Activated T-helper 2 cell treated with anti-CD3 and anti-CD28 coated beads, Interferon-gamma antibody, Interleukin-2, Interleukin-4, amounts not matched to agents 10 μg/mL and 5 μg/mL and 100 μg/mL, durations not matched to agents 14 hours and 24 hours and 36 hours (primary cell): Measurements from ENCODE around the gene GIGYF2. TPM values are rescaled to one million over a fixed set of nuclear protein-coding genes. Genes with fewer than 3 reads are reported as not detected.
A peak's percentile ranks its signal among the peaks of the same experiment; 100 is the strongest.

ENCODE experiments used
- DNase-seq: peaks from one replicate; pipeline ENCODE4 v3.0.0; 2021; ENCODE audit warnings: low spot score
- H3K27ac Mint-ChIP-seq: one replicate; pipeline ENCODE4 v1.8.0; 2021; ENCODE audit warnings: mixed read lengths
- H3K27me3 Mint-ChIP-seq: one replicate; pipeline ENCODE4 v1.8.0; 2021; ENCODE audit warnings: low read depth, mixed read lengths
- H3K36me3 Mint-ChIP-seq: one replicate; pipeline ENCODE4 v1.8.0; 2021; ENCODE audit warnings: low read depth, mixed read lengths
- H3K4me1 Mint-ChIP-seq: one replicate; pipeline ENCODE4 v1.8.0; 2021; ENCODE audit warnings: low read depth, mixed read lengths
- H3K4me3 Mint-ChIP-seq: one replicate; pipeline ENCODE4 v1.8.0; 2021; ENCODE audit warnings: low read depth, mild to moderate bottlenecking, moderate library complexity, mixed read lengths
- H3K9me3 Mint-ChIP-seq: one replicate; pipeline ENCODE4 v1.8.0; 2021; ENCODE audit warnings: mixed read lengths
- intact Hi-C: fragments of 100-400 bp; cut with micrococcal nuclease; formaldehyde crosslinking; loops from one replicate; pipeline ENCODE4 v1.15.1; 2023
- total RNA-seq: library from RNA; stranded (reverse); gene quantifications from 2 replicates; pipeline ENCODE4 v1.2.3, GENCODE V29; 2022

Gene GIGYF2, protein sequence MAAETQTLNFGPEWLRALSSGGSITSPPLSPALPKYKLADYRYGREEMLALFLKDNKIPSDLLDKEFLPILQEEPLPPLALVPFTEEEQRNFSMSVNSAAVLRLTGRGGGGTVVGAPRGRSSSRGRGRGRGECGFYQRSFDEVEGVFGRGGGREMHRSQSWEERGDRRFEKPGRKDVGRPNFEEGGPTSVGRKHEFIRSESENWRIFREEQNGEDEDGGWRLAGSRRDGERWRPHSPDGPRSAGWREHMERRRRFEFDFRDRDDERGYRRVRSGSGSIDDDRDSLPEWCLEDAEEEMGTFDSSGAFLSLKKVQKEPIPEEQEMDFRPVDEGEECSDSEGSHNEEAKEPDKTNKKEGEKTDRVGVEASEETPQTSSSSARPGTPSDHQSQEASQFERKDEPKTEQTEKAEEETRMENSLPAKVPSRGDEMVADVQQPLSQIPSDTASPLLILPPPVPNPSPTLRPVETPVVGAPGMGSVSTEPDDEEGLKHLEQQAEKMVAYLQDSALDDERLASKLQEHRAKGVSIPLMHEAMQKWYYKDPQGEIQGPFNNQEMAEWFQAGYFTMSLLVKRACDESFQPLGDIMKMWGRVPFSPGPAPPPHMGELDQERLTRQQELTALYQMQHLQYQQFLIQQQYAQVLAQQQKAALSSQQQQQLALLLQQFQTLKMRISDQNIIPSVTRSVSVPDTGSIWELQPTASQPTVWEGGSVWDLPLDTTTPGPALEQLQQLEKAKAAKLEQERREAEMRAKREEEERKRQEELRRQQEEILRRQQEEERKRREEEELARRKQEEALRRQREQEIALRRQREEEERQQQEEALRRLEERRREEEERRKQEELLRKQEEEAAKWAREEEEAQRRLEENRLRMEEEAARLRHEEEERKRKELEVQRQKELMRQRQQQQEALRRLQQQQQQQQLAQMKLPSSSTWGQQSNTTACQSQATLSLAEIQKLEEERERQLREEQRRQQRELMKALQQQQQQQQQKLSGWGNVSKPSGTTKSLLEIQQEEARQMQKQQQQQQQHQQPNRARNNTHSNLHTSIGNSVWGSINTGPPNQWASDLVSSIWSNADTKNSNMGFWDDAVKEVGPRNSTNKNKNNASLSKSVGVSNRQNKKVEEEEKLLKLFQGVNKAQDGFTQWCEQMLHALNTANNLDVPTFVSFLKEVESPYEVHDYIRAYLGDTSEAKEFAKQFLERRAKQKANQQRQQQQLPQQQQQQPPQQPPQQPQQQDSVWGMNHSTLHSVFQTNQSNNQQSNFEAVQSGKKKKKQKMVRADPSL (N-terminal part only)
- total RNA-seq = 63.7 and 64.7 TPM in 2 replicates

DNA sequence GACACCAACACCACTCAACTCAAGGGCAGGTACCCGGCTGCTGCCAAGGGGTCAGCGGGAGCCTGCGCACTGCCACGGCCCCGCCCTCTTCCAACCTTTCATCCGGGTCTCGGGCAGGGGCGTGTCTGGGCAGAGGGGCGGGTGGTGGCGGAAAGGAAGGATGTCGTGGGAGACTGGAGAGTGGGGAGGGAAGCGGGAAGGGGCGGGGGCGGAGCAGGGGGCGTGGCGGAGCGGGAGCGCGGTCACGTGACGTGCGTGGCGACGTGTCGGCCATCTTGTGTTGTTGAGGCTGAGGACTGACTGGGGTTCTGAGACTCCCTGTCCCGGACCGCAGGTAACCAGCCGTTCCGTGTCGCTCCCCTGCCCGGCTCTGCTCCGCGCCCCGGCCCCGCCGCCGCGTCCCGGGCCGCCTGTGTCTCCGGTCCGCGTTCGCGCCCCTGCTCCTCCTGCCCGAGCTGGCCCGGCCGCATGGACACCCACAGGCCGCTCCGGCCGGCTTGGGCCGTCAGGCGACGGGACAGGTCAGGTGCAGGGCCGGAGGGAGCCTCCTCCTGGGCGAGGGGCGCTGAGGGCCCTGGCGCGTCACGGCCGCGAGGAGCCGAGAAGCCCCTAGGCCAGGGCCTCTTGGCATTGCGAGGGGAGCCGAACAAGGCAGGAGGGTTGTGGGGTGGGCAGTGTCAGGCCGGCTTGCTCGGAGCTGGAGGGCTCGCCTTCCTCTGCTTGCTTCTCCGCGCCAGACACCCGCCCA lies at the start of gene GIGYF2:
GIGYF2 (plus strand) TSS at position 273 of the 748 bp plus-strand sequence. CDS start 37,867 bp downstream, outside the sequence.
- Mint-ChIP-seq H3K4me3 (peak within 1 kb of the TSS; percentile 98), H3K4me1 (peaks cover 30% of the 10 kb centered on the region), H3K27me3 (peaks cover 5% of the 10 kb centered on the region), H3K27ac (peak within 1 kb of the TSS; percentile 81), H3K9me3 (no peaks in the 10 kb centered on the region), H3K36me3 (peaks cover 31% of the 10 kb centered on the region)
- peak; percentile 89 for DNase-seq
- intact Hi-C loops = loop anchor here (1.0 to 10.0 kb wide), 4 partner anchors 85 to 568 kb away; partner anchors contain the start of genes EIF4E2, INPP5D and TIGD1

DNA sequence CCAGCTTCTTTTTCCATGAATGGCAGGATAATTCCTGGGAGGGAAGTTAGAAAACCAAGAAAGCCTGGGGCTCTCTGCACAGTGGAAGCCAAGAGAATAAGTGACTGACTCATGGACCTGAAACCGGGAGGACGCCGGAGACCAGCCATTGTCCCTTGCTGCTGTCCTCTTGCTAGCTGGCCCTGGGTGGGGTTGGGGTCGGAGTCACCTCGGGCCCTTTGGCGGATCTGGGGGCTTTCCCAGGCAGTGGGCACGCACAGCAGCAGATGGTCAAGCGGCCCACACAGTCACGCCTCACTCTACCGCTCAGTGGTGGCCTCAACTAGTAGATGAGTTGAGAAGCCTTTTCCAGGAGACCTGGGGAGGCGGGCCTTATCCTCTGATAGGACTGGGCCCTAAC lies 48.1 kb upstream of the GIGYF2 start:
- no peak overlapping the region for H3K27ac Mint-ChIP-seq
- no peak overlapping the region for H3K4me3 Mint-ChIP-seq
- no peaks in the 10 kb centered on the region for H3K4me1 Mint-ChIP-seq
- DNase-seq = no peak
- H3K27me3 Mint-ChIP-seq = no peaks in the 10 kb centered on the region
- H3K9me3 Mint-ChIP-seq = no peaks in the 10 kb centered on the region
- intact Hi-C loops = no loop called here
- no peaks in the 10 kb centered on the region for H3K36me3 Mint-ChIP-seq

DNA sequence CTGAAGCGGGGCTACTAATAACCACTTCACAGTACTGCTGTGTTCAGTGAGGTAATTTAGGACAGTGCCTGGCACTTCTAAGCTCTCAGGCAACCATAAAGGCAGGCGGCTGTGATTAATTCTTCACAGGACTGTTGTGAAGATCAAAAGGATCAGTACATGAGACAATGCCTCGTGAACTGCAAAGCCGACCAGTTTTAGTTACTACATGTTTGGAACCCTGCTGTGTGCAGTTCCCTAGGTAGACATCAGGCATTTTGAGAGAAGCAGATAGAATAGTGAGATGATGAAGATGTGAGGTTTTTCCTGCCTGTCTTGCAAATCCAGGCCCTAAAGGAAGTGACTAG lies 44.7 kb upstream of the GIGYF2 start:
- Mint-ChIP-seq H3K4me3 (no peak overlapping the region), H3K9me3 (no peaks in the 10 kb centered on the region), H3K27me3 (peaks cover 1% of the 10 kb centered on the region), H3K4me1 (no peaks in the 10 kb centered on the region), H3K27ac (no peak overlapping the region), H3K36me3 (no peaks in the 10 kb centered on the region)
- intact Hi-C loops = no loop called here
- no peak for DNase-seq

DNA sequence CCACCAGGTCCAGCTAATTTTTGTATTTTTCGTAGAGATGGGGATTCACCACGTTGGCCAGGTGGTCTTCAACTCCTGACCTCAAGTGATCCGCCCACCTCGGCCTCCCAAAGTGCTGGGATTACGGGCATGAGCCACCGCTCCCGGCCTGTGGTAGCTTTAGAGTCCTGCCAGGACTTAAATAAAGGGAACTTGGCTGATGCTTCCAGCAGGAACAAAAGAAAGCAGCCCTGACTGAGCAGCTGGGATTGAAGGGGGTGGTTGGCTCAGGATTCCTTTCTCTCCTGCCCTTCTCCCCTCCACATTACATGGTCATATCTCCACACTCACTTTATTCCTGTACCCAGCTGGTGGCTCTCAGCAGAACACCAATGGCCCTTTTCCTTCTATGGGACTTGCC lies 43.7 kb upstream of the GIGYF2 start:
- H3K27ac Mint-ChIP-seq = no peak overlapping the region
- intact Hi-C loops = no loop called here

DNA sequence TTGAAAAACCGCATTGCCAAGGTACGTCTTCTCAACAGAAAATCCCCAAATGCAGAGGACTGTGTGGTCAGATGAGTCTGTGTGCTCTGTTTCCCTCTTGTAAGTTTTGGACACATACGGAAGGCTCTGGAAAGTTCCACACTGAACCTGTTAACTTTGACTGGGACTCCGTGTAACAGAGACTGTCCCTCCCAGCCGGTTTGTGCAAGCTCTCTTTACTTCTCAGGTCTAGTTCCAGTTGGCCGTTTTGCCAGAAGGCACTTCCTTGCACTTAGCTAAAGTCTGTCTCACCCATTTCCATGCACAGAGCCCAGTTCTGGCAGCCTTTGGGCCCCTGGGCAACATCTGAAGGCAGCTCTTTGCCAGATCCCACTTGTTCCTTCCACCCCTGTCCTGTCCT lies 41.7 kb upstream of the GIGYF2 start:
- Mint-ChIP-seq H3K9me3 (no peaks in the 10 kb centered on the region), H3K36me3 (no peaks in the 10 kb centered on the region), H3K27me3 (peaks cover 9% of the 10 kb centered on the region), H3K27ac (no peak overlapping the region), H3K4me3 (no peak overlapping the region), H3K4me1 (no peaks in the 10 kb centered on the region)
- intact Hi-C loops = no loop called here
- DNase-seq = no peak

More for the DNA sequence above, 43.7 kb upstream of the GIGYF2 start:
- Mint-ChIP-seq H3K9me3 (no peaks in the 10 kb centered on the region), H3K36me3 (no peaks in the 10 kb centered on the region), H3K4me1 (no peaks in the 10 kb centered on the region), H3K4me3 (no peak overlapping the region), H3K27me3 (peaks cover 6% of the 10 kb centered on the region)
- no peak for DNase-seq

DNA sequence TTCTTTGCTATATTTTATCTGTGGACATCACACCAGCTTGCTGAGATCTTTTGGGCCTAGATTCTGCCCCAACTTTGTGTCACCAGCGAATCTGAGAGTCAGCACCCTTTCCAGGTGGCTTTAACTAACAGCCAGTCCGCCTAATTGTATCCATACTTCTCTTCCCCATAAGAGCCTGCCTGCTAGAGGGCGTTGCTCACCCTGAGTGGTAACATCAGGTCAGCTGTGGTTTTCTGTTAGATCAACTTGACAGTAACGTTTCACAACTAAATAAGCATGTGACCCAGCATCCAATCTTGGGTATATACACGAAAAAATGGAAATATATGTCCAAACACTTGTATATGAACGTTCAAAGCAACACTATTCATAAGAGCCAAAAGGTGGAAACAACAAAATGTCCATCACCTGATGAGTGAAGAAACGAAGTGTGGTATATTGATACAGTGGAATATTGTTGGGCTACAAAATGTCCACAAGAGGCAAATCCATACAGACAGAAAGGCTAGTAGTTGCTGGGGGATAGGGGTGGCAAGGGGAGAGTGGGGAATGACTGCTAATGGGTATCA lies 38.8 kb upstream of the GIGYF2 start:
- intact Hi-C loops = no loop called here
- H3K36me3 Mint-ChIP-seq = no peaks in the 10 kb centered on the region
- peaks cover 9% of the 10 kb centered on the region for H3K27me3 Mint-ChIP-seq
- H3K4me3 Mint-ChIP-seq = no peak overlapping the region
- DNase-seq = no peak
- no peaks in the 10 kb centered on the region for H3K4me1 Mint-ChIP-seq
- no peak overlapping the region for H3K27ac Mint-ChIP-seq
- H3K9me3 Mint-ChIP-seq = no peaks in the 10 kb centered on the region

DNA sequence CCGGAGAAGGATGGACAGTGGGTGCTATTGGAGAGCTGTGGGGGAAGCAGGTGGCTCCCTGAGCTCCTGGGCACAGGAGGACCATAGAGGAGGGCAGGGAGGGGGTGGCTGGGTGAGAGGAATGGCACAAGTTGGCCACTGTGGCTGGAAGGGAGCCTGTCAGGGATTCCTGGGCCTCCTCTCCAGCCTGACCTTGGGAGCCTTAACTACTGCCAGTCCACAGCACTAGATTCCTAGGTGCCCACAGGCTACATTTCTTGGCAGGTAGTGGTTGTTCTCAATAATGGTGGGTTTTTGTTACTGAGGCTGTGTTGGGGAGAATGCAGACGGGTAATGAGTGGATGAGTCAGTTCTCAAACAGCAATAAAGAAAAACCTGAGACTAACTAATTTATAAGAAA lies 37.8 kb upstream of the GIGYF2 start:
- no peak overlapping the region for H3K27ac Mint-ChIP-seq
- no peaks in the 10 kb centered on the region for H3K4me1 Mint-ChIP-seq
- intact Hi-C loops = no loop called here
- DNase-seq = no peak
- H3K4me3 Mint-ChIP-seq = no peak overlapping the region
- no peaks in the 10 kb centered on the region for H3K9me3 Mint-ChIP-seq
- peaks cover 9% of the 10 kb centered on the region for H3K27me3 Mint-ChIP-seq
- H3K36me3 Mint-ChIP-seq = no peaks in the 10 kb centered on the region

DNA sequence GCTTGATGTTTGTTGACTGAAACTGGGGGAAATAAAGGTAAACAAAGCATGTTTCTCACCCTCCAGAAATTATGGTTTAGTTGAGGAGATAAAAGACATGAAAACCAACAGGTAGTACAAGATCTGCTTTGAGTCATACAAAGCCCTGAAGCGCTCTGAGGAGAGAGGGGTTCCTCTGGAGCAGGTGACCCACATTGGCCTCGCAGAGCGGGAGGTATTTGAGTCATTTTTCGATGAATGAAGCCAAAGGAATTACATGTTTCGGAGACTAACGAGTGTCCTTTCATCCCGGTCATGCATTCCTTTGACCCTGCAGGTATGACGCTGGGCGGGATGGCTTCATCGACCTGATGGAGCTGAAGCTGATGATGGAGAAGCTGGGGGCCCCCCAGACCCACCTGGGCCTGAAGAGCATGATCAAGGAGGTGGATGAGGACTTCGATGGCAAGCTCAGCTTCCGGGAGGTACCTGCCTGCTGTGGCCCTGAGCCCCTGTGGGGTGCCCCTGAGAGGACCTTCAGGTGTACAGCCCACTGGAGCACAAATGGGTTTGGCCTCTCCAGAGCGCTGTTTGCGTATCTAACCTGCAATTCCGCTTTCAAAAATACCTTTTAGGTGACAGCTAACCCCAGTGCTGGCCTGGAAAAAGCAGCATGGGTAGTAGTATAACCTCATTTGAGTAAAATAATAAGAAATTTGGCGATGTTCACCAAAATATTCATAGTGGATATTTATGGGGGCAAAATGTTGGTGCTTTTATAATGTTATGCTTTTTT lies 34.5 kb upstream of the GIGYF2 start:
- no peaks in the 10 kb centered on the region for H3K9me3 Mint-ChIP-seq
- H3K4me3 Mint-ChIP-seq = no peak overlapping the region
- no peak for DNase-seq
- peaks cover 8% of the 10 kb centered on the region for H3K27me3 Mint-ChIP-seq
- H3K36me3 Mint-ChIP-seq = no peaks in the 10 kb centered on the region
- intact Hi-C loops = no loop called here
- no peaks in the 10 kb centered on the region for H3K4me1 Mint-ChIP-seq
- no peak overlapping the region for H3K27ac Mint-ChIP-seq

DNA sequence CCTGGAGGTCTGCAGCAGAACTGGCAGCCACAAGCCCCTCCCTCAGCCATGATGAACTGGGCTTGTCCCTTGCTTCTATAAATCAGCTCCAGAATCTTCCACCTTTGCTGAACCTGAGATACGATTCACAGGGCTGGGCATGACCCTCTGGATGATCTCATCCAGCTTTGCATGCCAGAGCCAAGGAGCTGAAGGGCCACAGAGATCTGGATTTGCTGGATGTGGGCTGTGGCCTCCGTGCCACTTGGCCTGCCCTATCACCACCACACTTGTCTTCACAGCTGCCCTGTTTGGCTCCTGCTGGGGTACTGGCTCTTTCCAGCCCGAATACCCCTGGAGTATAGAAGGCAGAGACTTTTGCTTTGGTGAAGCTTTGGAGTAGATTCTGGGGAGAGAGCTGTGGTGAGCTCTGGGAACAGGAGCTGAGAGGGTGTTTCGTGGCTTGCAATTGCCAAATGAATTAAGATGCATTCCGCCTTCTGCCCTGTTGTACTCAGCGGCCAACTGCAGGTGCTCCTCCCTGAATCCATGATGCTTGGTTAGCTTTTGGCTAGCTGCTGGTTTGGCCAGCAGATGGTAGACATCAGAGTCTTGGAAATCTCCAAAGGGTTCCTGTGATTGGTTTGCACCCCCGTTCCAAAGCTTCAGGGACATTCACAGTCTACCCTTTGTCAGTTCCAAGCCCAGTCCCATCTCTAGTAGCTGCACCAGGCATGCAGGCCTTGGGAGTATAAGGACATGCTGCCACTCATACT lies 30.9 kb upstream of the GIGYF2 start:
- Mint-ChIP-seq H3K27ac (no peak overlapping the region), H3K9me3 (no peaks in the 10 kb centered on the region), H3K4me1 (no peaks in the 10 kb centered on the region), H3K27me3 (peaks cover 2% of the 10 kb centered on the region), H3K36me3 (no peaks in the 10 kb centered on the region), H3K4me3 (no peak overlapping the region)
- DNase-seq = no peak
- intact Hi-C loops = no loop called here

DNA sequence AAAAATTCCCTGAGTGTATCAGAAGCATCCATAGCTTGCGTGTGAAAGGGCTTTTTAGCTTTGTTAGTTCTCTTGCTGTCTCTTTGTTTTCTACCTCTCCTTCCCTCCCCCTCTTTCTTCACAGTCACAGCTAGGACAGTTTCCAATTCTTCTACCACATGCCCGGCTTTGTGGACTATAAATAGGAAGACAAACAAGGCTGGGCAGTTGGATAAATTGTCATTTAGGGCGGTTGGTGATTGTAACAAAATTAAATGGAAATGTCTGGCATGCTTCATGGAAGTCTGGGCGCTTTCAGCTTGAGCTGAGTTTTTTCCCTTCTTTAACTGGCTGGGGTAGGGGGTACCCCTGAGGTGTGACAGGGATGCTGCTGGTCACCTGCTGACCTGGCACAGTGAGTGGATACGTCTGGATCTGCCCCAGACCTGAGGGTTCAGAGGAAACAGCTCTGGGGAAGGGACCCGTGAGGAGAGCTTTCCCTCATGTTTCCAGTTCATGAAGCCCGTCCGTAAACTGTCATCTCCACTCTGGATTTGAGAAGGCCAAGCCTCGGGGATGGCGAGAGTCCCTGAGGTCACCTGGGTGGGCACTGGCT lies 29.0 kb upstream of the GIGYF2 start:
- Mint-ChIP-seq H3K36me3 (no peaks in the 10 kb centered on the region), H3K4me3 (no peak overlapping the region), H3K27me3 (peaks cover 6% of the 10 kb centered on the region), H3K9me3 (no peaks in the 10 kb centered on the region), H3K27ac (no peak overlapping the region), H3K4me1 (no peaks in the 10 kb centered on the region)
- intact Hi-C loops = no loop called here
- no peak for DNase-seq
